Measurements from ENCODE around the gene PRMT7.

Gene PRMT7

GRCh38 chr16:68401871-68402747 lies 91.3 kb downstream of the PRMT7 start:
- no peak for DNase-seq

- DNase-seq = no peak
Measured at GRCh38 chr16:68402748-68403040, 91.9 kb downstream of the PRMT7 start.

- DNase-seq = no peak
Measured at GRCh38 chr16:68403177-68403576, 92.4 kb downstream of the PRMT7 start.

GRCh38 chr16:68403704-68404103 lies 92.9 kb downstream of the PRMT7 start:
- no peak for DNase-seq

- DNase-seq = no peak
Measured at GRCh38 chr16:68404736-68405345, 94.0 kb downstream of the PRMT7 start.

- DNase-seq = no peak
Measured at GRCh38 chr16:68406458-68407152, 95.8 kb downstream of the PRMT7 start.
